Ramos (cell line): Measurements from ENCODE around the gene UBAP2.

ENCODE experiments used
- in situ Hi-C: fragments of 300-500 bp; cut with MboI; formaldehyde crosslinking; loops from one replicate; pipeline ENCODE4 v1.14.3; 2022; ENCODE audit warnings: low sequenced_read_pairs; ENCODE audit not compliant: unreplicated experiment

UBAP2 gene

DNA sequence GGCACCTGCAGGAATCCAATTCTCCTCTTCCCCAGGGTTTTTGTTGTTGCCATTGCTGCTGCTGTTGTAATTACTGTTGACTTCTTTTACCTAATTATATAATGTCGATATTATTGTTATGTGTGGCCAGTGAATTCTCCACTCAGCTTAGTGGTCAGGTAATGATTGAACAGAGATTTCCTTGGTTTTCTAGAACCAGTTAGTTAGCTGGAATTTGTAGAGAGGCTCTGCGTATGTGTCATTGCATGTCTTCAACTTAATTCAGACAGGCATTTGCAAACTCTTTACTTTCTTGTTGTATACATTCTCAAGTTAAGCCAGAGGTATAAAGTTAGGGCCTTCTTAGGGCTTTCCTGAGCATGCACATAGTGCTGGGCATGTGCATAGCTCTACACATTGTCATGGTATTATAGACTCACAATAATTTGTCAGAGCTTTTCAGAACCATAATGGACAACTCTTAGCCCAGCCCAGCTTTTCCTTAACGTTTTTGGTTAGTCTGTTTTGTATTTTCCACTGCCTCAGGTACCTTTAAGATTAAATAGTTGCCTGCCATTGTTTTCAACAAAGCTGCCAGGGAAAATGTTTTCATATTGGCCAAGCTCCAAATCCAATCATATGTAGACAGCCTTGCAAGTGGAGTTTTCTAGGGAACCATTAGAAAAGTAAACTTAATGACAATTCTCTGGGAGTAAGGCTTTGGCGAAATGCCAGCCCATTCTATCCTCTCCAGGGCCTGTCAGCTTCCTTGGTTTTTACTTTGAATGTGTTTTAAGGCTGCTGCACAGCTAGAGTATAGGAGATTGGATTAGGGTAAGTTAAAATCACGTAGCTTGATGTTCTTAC is 163.6 kb downstream of the UBAP2 start:
- in situ Hi-C loops, result no loop called here

- in situ Hi-C loops, result no loop called here
These were observed 167.1 kb downstream of the UBAP2 start for GRCh38 chr9:33881635-33882034.

- in situ Hi-C loops, result no loop called here
These were observed 168.2 kb downstream of the UBAP2 start for GRCh38 chr9:33880211-33881089.

- in situ Hi-C loops, result no loop called here
These were observed 169.9 kb downstream of the UBAP2 start for GRCh38 chr9:33878691-33879366.

GRCh38 chr9:33877727-33878489 is 170.8 kb downstream of the UBAP2 start:
- in situ Hi-C loops, result no loop called here
